NCI-H526 treated with DMSO at 0.1 percent for 48 hours (cell line): ENCODE data around the gene TDRKH.

Experiments
- DNase-seq: peaks from one replicate; lab custom pipeline; 2025; lab: John Stamatoyannopoulos, UW

TDRKH gene

DNA sequence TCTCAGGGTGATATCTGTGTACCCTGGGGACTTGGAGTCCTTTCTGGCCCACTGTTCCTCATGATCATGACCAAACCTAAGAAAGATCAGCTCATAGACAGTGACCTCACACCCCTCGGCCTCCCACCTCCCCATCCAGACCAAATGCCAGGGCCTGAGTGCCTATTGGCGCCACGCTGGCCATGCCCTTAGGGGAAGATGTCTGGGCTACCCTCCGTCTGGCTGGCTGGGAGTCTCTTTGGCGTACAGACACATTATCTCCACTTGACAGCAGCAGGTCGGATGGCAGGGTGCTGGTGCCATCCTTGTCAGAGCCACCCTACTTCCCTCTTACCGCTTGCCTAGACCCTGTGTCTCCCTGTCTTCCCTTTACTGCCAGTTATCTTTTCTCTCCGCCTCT is 32.9 kb upstream of the TDRKH start:
- DNase-seq = no peak

DNA sequence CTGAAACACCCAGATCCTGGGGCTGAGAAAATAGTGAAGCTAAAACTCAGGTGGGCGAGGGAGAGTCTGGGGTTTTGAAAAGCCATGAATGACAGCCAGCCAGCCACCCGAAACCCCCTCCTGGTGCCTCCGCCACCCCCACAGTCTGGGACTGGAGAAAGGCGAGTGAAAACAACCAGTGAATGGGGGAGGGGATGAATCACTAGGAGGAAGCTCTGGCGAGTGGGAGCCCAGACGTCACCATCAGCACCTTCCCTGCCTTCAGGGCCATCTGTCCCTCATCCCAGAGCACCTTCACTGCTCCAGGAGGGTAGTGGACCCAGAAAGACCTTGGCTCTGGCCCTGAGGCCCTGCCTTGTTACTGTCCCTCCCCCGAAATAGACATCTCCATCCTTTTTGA is 32.1 kb upstream of the TDRKH start:
- no peak for DNase-seq

DNA sequence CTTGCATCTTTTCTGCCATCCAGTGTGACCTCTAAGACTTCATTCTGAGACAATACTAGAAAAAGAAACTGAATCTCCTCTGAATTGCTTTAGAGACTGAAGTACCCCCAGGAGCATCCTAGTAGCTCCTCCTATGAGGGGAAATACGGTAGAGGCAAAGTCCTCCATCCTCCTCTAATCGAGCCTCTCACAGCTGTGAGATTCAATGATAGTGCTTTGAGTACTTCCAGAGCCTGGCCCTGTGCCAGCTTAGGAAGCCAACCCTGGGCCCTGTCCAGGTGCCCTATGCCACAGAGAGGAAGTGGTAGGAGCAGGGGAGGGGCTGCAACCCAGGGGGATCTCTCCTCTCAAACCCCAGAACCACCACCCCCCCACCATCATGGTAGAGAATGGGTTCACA is 30.6 kb upstream of the TDRKH start:
- no peak for DNase-seq

DNA sequence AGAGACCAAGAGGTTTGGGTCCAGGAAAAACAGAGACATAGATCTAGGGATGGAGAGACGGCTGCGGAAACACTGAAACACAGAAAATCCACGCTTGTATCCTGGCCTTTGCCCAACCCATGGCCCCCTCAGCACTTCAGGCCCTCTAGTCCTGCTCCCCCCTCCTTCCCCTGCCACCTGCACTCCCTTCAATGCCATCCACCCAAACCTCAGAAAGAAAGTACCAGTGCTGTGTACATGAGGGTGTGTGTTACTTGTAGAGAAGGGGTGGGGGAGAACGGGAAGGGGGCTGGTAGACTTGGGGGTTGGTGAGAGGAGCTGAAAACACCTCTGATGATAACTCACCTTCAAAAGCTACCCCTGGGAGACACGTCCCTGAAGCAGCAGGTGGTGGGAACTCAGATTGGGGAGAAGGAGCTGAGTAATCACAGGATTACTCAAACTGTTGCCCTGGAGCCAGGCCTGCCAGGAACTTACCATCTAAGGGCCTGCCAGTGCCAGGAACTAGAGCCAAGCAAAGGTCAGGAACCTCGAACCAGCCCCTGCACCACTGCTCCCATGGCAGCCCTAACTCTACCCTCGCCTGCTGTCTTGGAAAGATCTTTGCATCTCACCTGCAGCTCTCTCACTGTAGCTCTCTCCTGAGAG is 29.8 kb upstream of the TDRKH start:
- DNase-seq = no peak

DNA sequence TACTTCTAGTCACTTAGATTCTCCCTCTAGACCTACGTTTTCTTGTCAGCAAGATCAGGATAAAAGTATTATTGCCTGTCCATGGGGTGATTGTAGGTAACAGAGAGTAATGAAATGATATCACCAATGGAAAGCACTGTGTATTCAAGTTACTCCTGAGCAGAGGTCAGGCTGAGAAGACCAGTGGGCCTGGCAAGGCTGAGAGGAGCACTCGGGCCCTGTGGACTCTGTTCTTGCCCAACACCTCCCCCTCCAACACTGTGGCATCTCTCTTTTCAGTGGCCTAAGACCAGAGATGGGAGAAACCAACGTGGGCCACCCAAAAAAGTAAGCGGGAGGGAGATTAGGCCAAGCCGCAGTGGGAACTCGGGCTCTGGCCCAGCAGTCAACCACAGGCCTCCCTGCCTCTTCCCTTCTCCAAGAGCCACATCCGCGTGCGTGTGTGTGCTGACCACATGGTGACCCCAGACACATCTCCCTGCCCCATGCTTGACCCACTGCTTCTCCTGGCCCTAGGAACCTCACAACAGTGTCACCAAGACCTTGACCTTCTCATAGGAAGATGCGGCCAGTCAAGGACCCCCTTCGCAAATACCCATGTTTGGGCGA is 29.0 kb upstream of the TDRKH start:
- DNase-seq = no peak

DNA sequence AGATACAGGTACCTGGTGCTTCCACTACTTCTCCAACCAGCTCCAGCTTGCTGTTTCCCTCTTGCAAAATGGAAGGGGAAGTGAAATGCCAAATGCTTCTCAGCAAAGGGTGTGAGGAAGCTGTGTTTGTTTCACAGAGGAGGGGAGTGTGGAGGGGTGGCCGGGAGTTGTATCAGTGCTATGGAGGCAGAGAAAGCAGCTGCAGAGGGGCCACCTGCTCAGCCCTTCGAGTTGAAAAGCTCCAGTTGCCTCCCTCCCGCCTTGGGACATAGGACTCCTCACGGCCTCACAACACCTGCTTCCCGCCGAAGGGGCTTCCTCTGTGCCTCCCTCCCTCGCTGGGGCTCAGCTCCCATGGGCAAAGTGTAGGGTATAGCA is 27.0 kb upstream of the TDRKH start:
- no peak for DNase-seq

DNA sequence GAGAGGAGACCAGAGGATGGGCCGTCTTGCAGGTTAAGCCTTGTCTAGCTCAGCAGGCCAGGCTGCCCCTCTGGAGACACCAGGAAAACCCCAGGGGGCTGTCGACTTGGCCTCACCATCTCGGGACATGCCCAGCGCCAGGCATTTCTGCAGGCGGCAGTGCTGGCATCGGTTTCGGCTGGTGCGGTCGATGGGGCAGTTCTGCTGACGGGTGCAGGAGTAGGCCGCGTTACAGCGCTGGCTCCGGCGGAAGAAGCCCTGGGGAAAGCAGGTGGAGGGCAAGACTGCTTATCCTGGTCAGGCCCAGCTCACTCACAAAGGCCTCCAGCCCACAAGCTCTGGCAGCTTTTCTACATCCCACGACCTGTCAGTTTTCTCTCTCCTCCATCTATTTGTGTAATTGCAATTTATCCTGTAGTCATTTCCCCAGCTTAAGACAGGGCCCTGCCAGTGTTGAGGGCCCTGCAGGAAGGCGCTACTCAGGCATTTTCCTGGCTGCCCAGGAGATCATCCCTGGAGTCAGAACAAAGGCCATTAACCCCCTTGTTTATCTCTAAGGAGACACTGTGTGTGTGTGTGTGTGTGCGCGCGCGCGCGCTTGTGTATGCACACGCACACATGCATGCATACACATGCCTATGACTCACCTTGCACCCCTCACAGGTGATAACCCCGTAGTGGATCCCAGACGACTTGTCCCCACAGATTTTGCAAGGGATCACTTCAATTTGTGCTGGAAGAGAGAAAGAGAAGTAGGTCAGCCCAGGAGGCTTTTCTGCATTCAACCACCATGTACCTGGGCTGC is 26.4 kb upstream of the TDRKH start:
- DNase-seq = no peak

DNA sequence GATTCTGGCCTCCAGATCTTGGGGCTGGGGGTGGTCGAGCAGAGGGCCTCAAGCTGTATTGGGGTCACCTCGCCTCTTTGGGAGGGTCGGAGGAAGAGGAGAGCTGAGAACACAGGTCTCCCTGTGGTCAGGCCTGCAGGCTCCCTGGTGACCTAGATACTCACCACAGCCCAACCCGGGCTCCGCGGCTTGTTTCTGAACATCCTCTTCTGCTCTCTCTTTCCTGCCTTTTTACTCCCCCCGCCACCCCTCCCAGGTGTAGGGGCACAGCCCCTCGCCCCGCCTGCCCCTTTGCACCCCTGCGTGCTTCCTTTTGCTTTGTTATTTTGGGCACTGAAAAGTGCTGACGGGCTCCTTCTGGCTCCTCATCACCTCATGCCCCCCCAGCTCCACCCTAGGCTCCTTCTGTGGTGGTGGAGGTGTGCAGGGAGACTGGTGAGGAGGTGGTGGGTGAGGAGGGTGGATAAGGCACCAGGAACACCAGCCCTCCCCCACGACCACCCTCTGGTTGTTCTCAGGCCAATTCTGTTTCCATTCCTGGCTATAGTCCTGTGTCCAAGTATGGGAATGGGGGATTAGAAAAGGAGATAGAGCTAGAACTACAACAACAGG is 25.5 kb upstream of the TDRKH start:
- no peak for DNase-seq

DNA sequence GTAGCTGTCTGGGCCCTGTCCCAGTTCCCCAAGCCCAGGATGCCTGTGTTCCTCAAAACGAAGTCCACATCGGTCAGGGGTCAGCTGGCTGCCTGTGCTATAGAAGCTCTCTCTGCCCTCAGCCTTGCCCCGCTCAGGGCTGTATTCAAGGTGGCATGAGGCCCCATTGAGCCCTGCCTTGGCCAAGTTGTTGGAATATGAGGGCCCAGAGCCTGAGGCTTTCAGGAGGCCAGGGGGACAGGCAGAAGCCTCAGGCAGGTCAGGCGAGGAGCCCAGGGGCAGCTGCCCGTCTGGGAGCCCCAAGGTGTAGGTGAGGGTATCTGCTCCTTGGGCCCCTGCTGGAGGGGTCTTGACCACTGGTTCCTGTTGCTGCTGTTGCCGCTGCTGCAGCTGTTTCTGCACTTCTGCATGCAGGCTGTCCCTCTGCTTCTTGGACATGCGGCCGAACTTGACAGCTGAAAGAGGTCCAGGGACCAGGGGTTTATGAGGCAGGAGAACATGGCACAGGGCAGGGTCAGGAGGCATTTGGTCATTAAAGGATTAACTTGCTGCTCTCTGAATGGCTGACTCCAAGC is 24.8 kb upstream of the TDRKH start:
- DNase-seq = no peak

DNA sequence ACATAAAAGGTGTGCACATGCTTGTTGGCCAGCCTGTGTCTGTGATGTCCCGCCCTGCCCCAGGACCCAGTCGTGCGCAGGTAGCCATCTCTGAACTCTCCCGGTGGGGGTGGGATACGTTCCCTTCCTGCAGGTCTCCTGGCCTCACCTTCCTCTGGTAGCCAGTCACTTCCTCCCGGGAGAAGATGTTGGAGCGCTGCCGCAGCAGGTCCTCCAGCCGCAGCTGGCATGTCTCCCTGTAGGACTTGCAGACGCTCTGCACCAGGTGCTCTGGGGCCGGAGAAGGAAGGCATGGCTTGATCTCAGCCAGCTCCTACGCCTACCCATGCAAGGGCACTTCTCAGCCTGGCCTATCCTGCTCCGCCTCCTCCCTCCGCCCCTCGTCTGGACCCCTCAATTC is 24.1 kb upstream of the TDRKH start:
- DNase-seq = no peak

DNA sequence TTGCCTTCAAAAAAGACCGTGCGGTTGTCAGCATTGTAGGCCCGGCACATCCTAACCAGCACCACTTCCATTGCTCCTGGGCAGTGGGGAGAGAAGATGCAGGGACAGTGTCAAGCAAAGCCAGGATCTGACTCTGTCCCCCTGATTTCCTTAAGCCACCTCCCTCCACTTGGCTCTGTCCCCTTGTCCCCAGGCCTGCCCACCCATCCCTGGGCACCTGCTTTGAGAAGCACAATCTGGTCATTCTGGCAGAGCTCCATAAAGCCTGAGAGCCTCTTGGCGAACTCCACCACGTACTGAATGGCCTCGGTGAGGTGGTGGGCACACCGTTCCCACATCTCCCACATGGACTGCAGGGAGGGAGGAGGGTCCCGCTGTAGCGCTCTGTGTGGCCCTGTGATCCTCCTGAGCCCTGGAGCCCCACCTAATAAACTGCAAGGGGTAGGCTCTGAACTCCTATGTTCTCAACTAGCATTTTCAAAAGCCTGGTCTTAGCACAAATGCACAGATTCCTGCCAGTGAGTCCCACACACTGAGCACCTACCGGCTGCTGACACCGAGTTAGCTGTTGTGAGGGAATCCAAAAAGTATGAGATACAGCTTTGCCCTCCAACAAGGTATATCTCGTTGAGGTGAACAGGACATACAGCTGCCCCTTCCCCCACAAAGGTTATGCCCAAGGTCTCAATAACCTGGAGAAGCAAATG is 23.1 kb upstream of the TDRKH start:
- DNase-seq = no peak

DNA sequence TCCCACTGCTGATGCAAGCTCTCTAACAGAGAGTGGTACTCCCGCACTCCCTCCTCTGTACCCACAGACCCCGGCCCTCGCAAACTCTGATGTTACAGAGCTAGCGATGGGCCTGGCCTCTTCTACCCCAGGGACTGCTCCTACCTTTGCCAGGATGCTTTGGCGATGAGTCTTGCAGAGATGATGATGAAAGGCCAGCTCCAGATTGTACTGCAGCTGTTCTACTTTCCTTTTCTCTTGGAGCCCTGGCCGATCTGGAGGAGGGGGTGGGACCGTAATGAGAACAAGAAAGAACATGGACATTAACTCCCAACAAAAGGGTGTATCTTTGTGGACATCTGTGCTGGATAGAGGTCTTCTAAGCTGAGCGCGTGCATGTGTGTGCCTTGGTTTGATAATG is 20.9 kb upstream of the TDRKH start:
- no peak for DNase-seq

DNA sequence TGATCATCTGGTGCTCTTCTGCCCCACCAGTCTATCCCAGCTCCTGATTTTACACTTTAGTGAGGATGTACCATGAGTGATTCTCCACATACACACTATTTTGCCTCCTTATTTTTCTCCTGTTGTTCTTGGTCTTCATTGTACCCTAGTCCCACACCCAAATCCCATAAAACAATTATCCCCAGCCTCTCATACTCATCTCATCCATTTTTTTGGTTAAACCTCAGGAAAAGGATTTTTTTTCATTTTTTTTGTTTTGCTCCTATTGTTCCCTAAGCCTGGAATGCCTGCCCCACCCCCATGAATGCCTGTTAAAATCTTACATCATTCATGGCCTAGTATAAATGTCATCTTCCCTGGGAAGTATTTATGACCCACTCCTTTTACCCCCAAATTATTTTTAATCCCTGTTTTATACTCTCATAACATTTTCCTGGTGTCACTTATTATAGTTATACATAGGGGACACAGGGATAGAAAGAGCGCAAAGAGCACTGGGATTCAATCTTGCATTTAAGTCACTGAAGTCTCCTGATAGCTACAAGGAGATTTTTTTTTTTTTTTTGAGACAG is 19.8 kb upstream of the TDRKH start:
- DNase-seq = no peak

DNA sequence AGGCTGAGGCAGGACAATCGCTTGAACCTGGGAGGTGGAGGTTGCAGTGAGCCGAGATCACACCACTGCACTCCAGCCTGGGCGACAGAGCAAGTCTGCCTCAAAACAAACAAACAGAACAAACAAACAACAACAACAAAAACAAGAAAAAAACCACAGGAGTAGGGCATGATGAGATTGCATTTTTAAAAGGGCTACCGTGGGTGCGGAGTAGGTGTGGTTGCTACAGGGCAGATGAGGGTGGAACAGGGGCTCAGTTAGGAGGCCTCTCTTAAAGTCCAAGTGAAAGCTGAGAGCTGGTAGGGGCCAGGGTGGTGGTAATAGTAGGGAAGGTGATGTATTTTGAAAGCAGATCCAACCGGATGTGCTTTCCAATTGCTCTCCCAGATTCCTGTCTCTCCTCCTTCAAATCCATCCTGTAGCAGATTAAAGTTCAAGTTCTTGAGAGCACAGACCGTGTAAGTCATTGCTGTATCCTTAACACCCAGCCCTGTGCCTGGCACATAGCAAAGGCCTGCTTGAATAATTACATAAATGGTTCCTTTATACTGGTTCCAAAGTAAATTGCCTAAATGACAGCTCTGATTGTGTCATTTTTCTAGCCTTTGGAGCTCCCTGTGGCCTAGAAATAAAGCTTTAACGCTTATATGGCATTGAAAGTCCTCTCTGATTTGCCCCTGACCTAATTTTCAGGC is 19.1 kb upstream of the TDRKH start:
- DNase-seq = no peak

DNA sequence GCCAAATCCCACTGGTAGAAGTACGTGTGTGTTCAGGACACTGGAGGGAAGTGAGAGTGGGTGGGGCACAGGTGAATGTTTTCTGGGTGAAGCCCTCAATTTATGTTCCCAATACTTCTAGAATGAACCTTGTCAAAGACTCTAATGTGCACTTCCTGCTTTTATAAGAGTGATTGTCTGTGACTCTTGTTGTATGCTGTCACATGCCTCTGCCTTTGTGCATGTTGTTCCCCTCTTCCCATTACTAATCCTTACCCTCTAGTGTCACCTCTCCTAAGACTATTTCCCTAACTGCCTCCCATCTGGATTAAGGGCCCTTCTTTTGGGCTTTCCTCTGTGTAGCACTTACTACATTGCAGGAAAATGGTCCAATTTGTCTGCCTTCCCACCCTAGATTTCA is 17.5 kb upstream of the TDRKH start:
- no peak for DNase-seq

DNA sequence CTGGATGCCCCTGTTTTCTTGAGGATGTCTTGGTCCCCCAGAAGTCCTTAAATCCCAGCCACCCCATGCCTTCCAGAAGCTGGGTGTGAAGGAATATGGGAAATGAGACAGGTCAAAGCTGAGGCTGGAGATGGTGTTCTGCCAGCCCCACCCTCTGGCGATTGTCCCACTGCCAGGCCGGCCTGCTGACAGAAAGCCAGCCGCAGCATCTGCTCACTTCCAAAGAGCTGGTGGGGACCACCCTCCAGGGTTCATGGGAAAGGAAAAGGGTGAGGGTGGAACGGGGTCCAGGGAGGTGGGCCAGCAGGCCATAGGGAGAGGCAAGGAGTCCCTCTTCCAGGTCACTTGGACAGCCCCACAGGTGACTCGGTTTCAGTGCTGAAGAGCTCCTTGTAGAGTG is 16.8 kb upstream of the TDRKH start:
- no peak for DNase-seq

DNA sequence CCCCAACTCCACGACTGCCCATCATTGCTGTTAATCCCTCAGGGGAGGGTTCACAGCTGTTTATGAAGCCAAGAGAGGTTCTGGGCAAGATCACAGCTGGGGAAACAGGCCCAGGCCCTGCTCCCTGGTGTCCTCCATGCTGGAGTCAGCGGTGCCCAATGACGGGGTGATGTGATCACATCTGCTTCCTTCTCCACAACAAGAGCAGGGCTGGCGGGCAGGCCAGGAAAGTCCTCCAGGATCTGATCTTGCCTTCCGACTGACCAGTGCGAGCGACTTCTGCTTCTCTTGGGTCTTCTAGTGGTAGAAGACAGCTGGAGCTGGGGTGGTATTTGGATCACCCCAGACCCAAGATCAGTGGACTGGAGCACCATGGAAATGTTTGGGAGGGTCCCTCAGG is 15.9 kb upstream of the TDRKH start:
- no peak for DNase-seq

DNA sequence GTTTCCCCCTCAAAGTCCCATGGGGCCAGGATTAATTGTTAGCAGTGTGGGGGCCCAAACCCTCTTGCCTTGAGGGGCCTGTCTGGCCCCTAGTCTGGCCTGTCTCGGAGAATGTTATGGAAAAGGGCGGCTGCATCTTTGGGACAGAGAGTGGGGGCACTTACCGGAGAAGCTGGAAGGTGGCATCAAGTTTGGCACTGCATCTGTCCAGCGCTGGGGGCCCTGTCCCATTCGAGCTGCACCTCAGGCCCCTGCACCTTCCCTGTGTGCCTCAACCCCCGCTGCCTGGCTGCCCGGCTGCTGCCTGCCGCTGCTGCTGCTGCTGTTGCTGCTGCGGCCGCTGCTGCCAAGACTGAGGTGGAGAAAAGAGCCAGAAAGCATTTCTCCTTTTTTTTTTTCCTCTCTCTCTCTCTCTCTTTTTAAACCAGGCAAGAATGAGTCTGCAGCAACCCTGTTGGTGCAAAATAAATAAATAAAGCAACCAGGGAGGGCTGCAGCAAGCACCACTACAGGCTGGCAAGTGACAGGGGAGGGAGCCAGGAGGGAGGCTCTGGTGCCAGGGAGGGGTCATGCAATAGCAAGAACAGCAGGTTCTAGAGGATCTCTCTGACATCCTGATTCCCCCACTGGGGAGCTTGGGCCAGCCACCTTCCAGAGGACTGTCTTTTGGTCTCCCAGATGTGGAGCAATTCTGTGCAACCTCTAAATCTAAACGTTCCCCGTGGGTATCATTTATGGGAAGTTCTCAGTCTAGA is 14.9 kb upstream of the TDRKH start, which contains the start of gene LINGO4:
Gene LINGO4 (minus strand): TSS at position 354 of the 755 bp plus-strand sequence. CDS start 2,715 bp downstream, outside the sequence.
- no peak for DNase-seq

DNA sequence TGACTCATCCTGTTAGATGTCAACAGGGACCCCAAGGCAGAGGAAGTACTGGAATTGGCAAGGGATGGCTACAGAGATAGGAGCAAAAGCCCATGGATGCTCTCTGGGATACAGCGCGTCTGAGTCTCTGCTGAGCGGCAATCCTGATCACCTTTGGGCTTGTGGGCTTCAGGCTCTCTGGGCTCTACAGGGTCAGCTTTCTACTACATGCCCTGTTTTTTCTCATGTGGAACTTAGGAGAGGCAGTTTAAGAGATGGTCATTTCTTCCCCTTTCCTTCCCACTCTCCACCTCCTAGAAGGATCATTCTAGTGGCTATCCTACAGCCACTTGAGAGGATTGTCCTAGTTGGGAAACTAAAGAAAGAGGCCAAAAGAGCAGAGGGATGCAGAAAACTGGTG is 13.6 kb upstream of the TDRKH start:
- DNase-seq = no peak

DNA sequence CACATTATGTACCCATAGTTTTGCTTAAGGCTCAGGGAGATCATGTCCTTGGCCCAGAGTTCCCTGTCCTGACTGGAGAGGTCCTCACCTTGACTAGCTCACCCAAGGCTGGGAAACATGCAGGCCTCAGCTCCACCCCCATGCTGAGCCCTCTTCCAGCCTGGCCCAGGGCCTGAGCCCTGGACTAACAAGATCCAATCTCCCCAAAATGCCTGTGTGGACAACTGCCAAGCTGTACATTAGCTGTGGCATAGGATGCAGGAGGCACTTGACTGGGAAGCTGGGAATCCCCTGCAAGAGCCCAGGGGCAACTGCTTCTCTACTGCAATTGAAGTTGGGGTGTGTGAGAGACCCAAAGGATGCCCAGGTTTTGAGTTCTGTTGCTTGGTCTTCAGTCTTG is 12.9 kb upstream of the TDRKH start:
- no peak for DNase-seq
